NOMO-1 (cell line): ENCODE results near the gene GOLPH3L.
A peak's percentile ranks its signal among the peaks of the same experiment; 100 is the strongest.
"Not testable (repeated sequence)": the region's sequence is repeated elsewhere in the genome, so short reads cannot be mapped to it uniquely, and the experiment has no call there.

Experiments
- DNase-seq, 2 experiments: peaks; one replicate each; lab custom pipeline; 2025; ENCODE audit not compliant: unreplicated experiment in 2 of 2; lab: John Stamatoyannopoulos, UW

The GOLPH3L gene

DNA sequence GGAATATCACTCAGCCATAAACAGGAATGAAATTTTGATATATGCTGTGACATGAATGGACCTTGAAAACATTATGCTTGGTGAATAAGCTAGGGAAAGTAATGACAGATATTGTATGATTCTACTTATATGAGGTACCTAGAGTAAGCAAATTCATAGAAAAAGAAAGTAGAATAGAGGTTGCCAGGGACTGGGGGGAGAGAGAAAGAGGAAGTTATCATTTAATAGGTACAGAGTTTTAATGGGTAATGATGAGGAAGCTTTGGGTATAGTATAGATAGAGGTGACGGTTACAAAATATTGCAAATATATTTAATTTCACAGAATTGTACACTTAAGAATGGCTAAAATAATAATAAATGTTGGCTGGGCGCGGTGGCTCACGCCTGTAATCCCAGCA lies 36.4 kb downstream of the GOLPH3L start:
- DNase-seq, result no peak

- not testable (repeated sequence) for DNase-seq
Observed at GRCh38 chr1:150657064-150657463, 39.9 kb downstream of the GOLPH3L start.

- DNase-seq, result not testable (repeated sequence)
Observed at GRCh38 chr1:150654635-150655034, 42.3 kb downstream of the GOLPH3L start.

DNA sequence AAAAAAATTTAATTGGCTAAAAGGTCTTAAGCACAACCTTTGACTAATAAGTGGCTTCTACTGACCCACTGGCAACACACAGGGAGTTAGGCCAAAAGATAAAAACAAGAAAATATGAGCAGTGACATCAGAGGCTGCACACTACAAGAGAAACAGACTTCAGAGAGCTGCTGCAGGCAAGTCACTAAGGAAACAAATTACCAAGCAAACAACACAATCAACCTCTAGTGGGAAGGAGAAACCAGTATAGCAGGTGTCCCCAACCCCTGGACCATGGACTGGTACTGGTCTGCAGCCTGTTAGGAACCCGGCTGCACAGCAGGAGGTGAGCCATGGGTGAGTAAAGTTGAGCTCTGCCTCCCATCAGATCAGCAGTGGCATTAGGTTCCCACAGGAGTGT lies 46.8 kb downstream of the GOLPH3L start:
- no peak for DNase-seq

GRCh38 chr1:150649441-150650075 lies 47.4 kb downstream of the GOLPH3L start:
- DNase-seq, result no peak

DNA sequence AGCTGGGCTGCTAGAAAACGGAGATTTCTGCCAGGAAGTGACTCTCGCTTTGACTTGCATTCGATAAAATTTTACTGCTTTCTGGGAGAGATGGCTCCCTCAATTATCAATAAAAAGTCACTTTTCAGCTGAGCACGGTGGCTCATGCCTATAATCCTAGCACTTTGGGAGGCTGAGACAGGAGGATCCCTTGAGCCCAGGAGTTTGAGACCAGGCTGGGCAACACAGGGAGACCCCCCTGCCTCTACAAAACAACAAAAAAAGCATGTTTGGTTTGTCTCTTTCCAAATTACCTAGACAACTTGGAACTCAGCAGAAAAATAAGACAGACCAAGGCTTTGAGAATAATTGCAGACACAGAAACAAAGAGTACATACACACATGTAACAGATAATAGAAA lies 54.7 kb downstream of the GOLPH3L start:
- no peak for DNase-seq

- DNase-seq, result not testable (repeated sequence)
Observed at GRCh38 chr1:150641126-150641815, 55.7 kb downstream of the GOLPH3L start.

DNA sequence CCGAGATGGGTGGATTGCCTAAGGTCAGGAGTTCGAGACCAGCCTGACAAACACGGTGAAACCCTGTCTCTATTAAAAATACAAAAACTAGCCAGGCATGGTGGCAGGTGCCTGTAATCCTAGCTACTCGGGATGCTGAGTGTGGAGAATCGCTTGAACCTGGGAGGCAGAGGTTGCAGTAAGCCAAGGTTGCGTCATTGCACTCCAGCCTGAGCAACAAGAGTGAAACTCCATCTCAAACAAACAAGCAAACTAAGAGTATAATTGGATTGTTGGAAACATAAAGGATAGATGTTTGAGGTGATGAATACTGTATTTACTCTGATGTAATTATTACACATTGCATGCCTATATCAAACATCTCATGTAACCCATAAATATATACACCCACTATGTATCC lies 58.5 kb downstream of the GOLPH3L start:
- not testable (repeated sequence) for DNase-seq

- not testable (repeated sequence) for DNase-seq
Observed at GRCh38 chr1:150634839-150635622, 61.9 kb downstream of the GOLPH3L start.

GRCh38 chr1:150629115-150629928 lies 67.6 kb downstream of the GOLPH3L start, which contains the start of gene ENSA:
Gene ENSA (minus strand): TSS chr1:150629612. CDS start chr1:150629470, 142 bp downstream.
- peak; percentile 98 to 99 for DNase-seq

DNA sequence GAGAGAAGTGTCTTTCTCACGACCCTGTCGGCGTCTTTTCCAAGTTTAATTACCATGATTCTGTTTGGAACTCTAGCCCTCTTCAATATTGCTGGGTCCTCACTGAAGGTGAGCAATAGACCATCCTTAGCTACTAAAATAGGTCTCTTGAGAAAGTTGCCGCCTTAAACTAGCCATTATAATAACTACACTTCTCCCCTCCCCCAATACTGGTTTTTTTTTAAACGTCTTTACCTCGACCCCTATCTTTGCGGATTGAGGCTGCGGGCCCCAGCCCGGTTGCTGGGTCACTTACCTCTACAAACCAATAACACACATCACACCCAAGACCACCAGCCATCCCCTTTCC lies 68.2 kb downstream of the GOLPH3L start:
- peak in 1 of 2 experiments; percentile 42 for DNase-seq

DNA sequence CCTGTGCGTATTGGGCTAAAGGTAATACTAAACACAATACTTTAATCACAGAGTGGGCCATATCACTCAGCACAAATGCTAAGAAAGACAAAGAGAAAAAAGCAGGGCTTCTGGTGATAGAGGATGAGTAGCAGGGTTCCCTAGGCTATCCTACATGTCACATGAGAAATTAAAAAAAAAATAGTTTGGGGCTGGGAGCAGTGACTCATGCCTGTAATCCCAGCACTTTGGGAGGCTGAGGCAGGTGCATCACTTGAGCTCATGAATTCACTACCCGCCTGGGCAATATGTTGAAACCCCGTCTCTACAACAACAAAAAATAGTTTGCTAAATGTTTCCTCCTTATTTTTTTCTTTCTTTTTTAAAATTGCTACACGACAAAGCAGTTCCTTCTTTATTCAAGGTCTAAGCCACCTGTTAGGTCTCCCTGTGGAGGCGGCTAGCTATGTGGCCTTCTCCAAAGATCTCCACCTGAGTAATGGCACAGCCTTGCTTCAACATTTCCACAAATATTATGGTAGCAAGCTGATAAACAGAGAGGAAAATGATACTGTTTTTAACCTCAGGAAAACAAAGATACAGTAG lies 69.0 kb downstream of the GOLPH3L start:
- peak in 1 of 2 experiments; percentile 6 for DNase-seq

DNA sequence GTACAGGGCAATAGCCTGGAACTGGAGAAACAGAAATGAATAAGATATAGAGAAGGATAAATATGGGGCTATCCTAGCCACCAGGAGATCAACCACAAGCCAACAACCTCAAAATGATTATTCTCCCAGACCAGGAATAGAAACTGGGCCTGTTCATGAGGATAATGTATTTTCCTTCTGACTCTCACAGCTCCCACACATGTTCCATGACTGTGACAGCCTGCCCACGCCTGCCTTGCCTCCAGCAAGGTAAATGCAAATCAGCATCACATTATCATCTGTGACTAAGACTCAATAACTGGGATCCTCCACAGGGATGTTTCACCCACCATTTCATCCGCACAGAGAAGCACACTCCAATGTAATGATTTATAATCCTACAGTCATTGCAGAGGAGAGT lies 70.8 kb downstream of the GOLPH3L start:
- DNase-seq, result no peak

DNA sequence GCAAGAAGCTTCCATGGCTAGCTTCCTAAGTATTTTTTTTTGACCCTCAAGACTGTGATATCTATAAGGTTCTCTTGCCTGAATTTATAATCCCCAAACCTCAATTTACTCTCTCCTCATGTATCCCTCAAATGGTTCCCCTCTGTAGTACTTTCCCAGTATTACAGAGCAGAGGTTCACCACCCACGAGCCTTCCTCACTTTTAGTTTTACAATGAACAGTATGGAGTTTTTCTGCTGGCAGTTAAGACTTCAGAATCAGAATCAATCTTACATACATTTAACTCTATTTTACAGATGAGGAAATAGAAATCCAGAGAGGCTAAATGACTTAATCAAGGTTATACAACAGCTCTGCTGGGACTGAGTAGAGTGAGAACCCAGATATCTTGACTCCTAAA lies 72.4 kb downstream of the GOLPH3L start:
- not testable (repeated sequence) for DNase-seq

DNA sequence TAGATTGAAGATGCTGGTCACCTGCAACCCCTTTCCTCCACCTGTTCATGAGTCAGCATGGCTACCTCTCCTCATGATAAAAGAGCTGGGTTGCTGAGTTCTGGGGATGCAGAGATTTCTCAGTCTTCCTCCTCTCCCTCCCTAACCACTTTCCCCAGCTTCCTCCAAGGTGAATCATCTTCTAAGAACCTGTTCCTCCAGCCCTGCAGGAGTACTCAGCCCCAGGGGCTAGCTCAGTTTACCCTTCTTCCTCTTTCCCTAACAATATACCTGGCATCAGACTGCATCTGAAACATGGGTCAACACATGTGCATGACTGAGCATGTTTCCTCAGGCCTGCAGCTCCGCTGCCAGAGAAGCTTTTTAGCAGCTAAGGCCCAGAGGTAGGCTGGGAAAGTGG lies 72.8 kb downstream of the GOLPH3L start:
- DNase-seq, result not testable (repeated sequence)

DNA sequence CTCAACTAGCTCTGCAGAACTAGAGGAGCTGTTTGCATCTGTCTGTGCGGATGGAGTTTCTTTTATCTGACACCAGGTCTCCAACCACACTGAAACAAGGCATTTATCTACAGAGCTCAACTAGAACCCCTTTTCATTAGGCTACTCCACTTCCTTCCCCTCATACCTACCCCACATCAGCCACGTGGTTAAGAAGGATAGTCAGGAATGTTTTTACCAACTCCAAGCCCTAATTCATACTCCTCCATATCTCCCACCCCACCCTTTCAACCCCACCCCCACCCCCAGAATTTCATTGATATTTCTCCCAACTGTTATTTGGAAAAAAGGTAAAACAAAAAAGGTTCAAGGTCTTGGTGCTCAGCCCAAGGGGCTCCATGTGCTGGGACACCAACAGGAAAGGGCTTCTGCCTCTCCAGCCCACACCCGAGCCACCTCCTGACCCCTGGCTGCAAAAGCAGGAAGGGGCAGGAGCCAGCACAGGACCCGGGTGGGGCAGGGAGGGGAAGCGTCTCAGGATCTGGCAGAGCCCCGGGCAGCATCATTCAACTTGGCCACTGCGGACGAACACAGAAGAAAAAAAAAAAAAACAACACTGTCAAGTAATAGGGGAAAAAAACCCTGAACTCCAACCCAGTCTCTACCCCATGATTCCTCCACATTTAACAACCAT lies 74.5 kb downstream of the GOLPH3L start:
- DNase-seq, result no peak

DNA sequence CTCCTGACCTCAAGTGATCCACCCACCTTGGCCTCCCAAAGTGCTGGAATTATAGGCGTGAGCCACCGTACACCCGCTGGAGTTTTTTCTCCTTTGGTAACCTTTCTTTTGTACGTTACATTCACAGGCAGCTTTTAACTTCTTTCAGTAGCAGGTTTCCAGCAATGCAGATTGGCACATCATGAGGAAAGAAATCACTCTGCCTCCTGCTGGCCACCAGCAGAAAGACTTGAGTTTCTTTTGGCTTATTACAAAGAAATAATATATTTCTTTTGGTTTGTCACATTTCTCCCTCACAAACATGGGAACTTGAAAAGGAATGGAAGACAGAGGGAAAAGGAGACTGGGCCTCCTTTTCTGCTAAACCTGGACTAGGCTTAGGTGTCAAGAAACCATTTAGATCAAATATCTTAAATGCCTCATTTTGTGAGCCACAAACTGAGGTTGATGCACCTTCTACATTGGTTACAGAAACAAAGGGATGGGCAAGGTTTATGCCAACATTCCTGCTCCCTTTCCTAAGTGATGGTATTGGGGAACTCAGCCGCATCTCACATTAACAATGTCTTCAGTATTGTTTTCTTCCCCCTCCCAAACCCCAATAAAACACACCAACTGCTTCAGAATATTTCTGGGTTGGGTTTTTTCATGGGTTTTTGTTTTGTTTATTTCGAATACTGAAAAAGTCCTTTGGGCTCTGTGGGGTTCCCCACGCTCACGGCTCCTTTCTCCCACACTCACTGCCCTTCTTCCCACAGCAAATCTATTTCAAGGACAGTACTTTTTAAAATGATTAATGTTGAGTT lies 75.3 kb downstream of the GOLPH3L start:
- DNase-seq, result peak in 1 of 2 experiments; percentile 62

- no peak for DNase-seq
Observed at GRCh38 chr1:150620919-150621318, 76.0 kb downstream of the GOLPH3L start.
